BJ (cell line): Measurements from ENCODE around the gene MAPRE2. TPM values are rescaled to one million over a fixed set of nuclear protein-coding genes. Genes with fewer than 3 reads are reported as not detected.

Experiments
- CTCF ChIA-PET: fragments of 350-600 bp; formaldehyde crosslinking; extraction: SDS; loops from one replicate; lab custom pipeline; 2021; ENCODE audit warnings: antibody characterized with exemption, inconsistent platforms; lab: Yijun Ruan, JAX
- POLR2A ChIA-PET: fragments of 300-600 bp; sonication (Branson Sonifier 250); formaldehyde crosslinking; extraction: SDS; loops from one replicate; lab custom pipeline; 2021; ENCODE audit warnings: antibody characterized with exemption; lab: Charles Lee
- DNase-seq: peaks from one replicate; pipeline ENCODE4 v3.0.0-alpha.2; 2011; ENCODE audit warnings: low read depth
- H3K27me3 ChIP-seq: 2 replicates; pipeline ENCODE4 v1.6.0; 2011; ENCODE audit warnings: low read length; ENCODE audit not compliant: control insufficient read depth, insufficient read depth
- H3K36me3 ChIP-seq: 2 replicates; pipeline ENCODE4 v1.5.1; 2011; ENCODE audit warnings: low read length; ENCODE audit not compliant: control insufficient read depth, insufficient read depth
- H3K4me3 ChIP-seq: 2 replicates; pipeline ENCODE4 v1.5.1; 2011; ENCODE audit warnings: low read depth, mild to moderate bottlenecking, control low read depth, low read length
- polyA plus RNA-seq: library from polyadenylated mRNA; depleted of rRNA; stranded (reverse); fragments of >200 nt; gene quantifications from 2 replicates; pipeline ENCODE4 v1.2.3, GENCODE V29; 2011
- TF ChIP-seq, protein P1 (sequence below): IDR thresholded peaks from 2 replicates; pipeline ENCODE4 v1.5.1; 2011; ENCODE audit warnings: low read depth, mild to moderate bottlenecking, control low read depth, inconsistent platforms, low read length, moderate library complexity; ENCODE audit not compliant: insufficient read depth

The MAPRE2 gene
- polyA plus RNA-seq, 1 experiment = 23.8 TPM

DNA sequence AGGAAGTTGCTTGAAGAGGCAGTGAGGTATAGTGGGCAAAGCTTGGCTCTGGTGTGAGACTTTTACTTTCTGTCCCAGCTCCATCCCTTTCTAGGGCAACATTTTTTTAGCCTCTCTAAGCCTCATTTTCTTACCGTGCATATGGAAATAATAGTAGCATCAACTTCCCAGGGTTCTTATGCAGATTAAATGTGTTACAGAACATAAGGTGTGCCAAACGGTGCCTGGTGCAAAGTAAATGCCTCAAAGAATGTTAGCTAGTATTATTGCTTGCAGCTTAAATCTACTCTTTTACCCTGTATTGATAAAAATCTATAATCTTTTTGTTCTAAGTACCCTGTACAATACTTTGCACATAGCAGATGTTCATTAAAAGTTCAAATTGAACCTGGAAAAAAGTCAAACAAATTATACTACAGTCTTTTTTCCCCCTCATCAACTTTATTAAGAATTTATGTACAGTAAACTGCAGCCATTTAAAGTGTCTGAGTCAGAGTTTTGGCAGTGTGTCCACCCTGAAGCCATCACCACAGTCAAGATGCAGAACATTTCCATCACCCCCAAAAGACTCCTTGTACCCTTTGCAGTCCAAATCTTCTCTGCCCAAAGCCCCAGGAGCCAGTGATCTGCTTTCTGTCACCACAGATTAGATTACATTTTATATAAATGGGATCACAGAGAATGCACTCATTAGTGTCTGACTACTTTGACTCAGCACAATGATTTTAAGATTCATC is 10.6 kb downstream of the MAPRE2 start:
- ChIA-PET CTCF (interaction anchor here (1.3 kb wide), 1 partner anchor 9 kb away, joined by 3 read pairs; no protein-coding TSS in a partner anchor), POLR2A (no interaction called here)
- Histone ChIP-seq H3K4me3 (no peak overlapping the region), H3K27me3 (no peaks in the 10 kb centered on the region), H3K36me3 (no peaks in the 10 kb centered on the region)
- TF ChIP-seq, protein P1, sequence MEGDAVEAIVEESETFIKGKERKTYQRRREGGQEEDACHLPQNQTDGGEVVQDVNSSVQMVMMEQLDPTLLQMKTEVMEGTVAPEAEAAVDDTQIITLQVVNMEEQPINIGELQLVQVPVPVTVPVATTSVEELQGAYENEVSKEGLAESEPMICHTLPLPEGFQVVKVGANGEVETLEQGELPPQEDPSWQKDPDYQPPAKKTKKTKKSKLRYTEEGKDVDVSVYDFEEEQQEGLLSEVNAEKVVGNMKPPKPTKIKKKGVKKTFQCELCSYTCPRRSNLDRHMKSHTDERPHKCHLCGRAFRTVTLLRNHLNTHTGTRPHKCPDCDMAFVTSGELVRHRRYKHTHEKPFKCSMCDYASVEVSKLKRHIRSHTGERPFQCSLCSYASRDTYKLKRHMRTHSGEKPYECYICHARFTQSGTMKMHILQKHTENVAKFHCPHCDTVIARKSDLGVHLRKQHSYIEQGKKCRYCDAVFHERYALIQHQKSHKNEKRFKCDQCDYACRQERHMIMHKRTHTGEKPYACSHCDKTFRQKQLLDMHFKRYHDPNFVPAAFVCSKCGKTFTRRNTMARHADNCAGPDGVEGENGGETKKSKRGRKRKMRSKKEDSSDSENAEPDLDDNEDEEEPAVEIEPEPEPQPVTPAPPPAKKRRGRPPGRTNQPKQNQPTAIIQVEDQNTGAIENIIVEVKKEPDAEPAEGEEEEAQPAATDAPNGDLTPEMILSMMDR = no peak
- DNase-seq = no peak

DNA sequence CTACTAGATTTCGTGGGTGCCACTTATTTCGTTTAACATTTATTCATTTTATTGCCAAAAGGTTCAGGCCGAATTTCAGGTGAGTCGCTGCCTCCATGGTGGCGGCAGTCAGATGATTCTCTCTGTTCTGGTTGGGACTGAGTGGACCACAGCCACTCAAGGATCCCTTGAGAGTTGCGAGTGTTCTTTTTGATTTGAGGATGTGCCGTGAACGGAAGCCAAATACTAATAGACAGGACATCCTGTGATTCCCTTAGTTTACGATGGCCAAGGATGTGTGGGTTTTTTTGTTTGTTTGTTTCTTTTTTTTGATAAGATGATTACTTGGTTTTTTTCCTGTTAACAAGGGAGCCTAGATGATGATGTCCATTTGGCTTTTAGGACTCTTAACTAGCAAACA is 13.2 kb downstream of the MAPRE2 start:
- Histone ChIP-seq H3K36me3 (no peaks in the 10 kb centered on the region), H3K4me3 (no peak overlapping the region), H3K27me3 (no peaks in the 10 kb centered on the region)
- POLR2A ChIA-PET = no interaction called here
- CTCF ChIA-PET = no interaction called here
- DNase-seq = no peak
- TF ChIP-seq, protein P1 = no peak

DNA sequence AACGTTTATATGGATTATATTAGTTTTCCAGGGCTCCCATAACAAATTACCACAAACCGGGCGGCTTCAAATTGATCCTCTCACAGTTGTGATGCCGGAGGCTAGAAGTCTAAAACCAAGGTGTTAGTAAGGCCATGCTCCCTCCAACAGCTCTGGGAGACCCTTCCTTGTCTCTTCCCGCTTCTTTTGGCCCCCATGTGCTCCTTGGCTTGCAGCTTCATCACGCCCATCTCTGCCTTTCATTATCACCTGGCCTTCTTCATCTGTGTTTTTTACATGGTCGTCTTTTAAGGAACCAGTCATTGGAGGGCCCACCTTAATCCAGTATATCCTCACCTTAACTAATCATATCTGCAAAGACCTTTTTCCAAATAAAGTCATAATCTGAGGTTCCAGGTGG is 13.9 kb downstream of the MAPRE2 start:
- no peaks in the 10 kb centered on the region for H3K27me3 ChIP-seq
- TF ChIP-seq, protein P1 = no peak
- H3K36me3 ChIP-seq = no peaks in the 10 kb centered on the region
- no peak overlapping the region for H3K4me3 ChIP-seq
- ChIA-PET POLR2A (no interaction called here), CTCF (no interaction called here)
- DNase-seq = no peak

DNA sequence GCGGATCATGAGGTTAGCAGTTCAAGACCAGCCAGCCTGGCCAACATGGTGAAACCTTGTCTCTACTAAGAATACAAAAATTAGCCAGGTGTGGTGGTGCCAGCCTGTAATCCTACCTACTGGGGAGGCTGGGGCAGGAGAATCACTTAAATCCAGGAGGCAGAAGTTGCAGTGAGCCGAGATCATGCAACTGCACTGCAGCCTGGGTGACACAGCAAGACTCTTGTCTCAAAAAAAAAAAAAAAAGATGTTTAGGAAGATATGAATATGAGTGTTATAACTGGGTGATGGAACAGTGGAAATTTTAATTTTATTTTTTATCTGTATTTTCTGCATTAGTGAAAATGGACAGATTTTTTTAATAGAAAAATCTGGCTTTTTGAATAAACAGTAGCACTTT is 14.5 kb downstream of the MAPRE2 start:
- H3K27me3 ChIP-seq = no peaks in the 10 kb centered on the region
- TF ChIP-seq, protein P1 = no peak
- CTCF ChIA-PET = no interaction called here
- H3K4me3 ChIP-seq = no peak overlapping the region
- DNase-seq = no peak
- H3K36me3 ChIP-seq = no peaks in the 10 kb centered on the region
- POLR2A ChIA-PET = no interaction called here

DNA sequence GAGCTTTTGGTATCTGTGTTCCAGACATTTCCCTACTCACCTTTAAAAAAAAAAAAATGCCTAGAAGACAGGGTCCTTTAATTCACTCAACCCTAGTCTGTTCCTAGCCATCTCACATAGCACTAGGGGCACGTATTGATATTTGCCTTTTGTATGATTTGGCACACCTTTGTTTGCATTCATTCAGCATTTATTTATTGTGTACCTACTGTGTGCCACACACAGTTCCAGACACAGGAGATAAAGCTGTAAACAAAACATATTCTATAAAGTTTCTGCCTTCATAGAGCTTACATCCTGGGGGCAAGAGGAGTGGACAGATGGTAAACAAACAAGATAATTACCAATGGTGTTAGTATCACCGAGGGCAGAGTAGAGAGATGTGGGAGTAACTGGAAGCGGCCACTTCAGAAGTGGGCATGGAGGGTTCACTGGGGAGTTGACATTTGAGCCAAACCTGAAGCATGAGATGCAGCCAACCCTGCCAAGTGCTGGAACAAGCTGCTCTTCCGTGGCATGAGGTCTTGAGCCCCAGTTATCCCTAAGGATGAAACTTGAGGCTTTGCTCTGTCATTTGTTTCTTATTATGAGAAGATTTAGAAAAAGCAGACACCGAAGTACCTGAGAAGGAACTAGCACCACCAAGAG is 18.2 kb downstream of the MAPRE2 start:
- CTCF ChIA-PET = interaction anchor here (1.0 to 1.8 kb wide), 3 partner anchors 9 to 84 kb away, joined by 3 to 4 read pairs (median 3); no protein-coding TSS in a partner anchor
- Histone ChIP-seq H3K36me3 (no peaks in the 10 kb centered on the region), H3K4me3 (no peak overlapping the region), H3K27me3 (no peaks in the 10 kb centered on the region)
- no peak for DNase-seq
- TF ChIP-seq, protein P1 = no peak
- POLR2A ChIA-PET = no interaction called here
